Esophagus squamous epithelium (tissue), 5 donors: Measurements from ENCODE around the gene TXLNB. TPM values are rescaled to one million over a fixed set of nuclear protein-coding genes. Genes with fewer than 3 reads are reported as not detected.

Experiments used
- DNase-seq: peaks from one replicate; lab custom pipeline; 2025; lab: John Stamatoyannopoulos, UW
- H3K27ac ChIP-seq, 4 donors: fragments of 200-600 bp; sonication (generic); one replicate each; pipeline ENCODE4 v1.5.1; 2016 to 2019; ENCODE audit warnings: mild to moderate bottlenecking in 1 of 4
- H3K27me3 ChIP-seq, 4 donors: fragments of 200-600 bp; sonication (generic); 1 replicate in 3 of 4; 2 replicates in 1 of 4; pipeline versions ENCODE4 v1.5.1 to v1.6.0; 2017 to 2021; ENCODE audit warnings: antibody characterized with exemption in 1 of 4
- H3K36me3 ChIP-seq, 3 donors: fragments of 200-600 bp; sonication (generic); one replicate each; pipeline ENCODE4 v1.5.1; 2016 to 2019
- H3K4me1 ChIP-seq, 3 donors: fragments of 200-600 bp; sonication (generic); one replicate each; pipeline ENCODE4 v1.5.1; 2017 to 2019
- H3K4me3 ChIP-seq, 4 donors: fragments of 200-600 bp; sonication (generic); 1 replicate in 3 of 4; 2 replicates in 1 of 4; pipeline ENCODE4 v1.5.1; 2016 to 2019; ENCODE audit warnings: mild to moderate bottlenecking in 2 of 4, moderate library complexity in 1 of 4
- H3K9me3 ChIP-seq, 3 donors: fragments of 200-600 bp; sonication (generic); one replicate each; pipeline ENCODE4 v1.5.1; 2016 to 2019
- CTCF ChIP-seq, 6 experiments: fragments of 450-650 bp in 4 of 6; fragments of 200-600 bp in 2 of 6; sonication (generic) in 2 of 6; IDR thresholded peaks; one replicate each; pipeline ENCODE4 v1.5.1; 2016 to 2019; ENCODE audit warnings: antibody characterized with exemption in 6 of 6, mild to moderate bottlenecking in 4 of 6, moderate library complexity in 4 of 6
- POLR2A ChIP-seq, 4 donors: fragments of 450-650 bp; IDR thresholded peaks; one replicate each; pipeline ENCODE4 v1.6.1; 2017; ENCODE audit warnings: antibody characterized with exemption in 4 of 4, mild to moderate bottlenecking in 4 of 4, moderate library complexity in 3 of 4
- WGBS, 2 donors: methylation state at CpG; one replicate each; pipeline ENCODE4 v1.1.5; 2018; 5-methylcytosine and 5-hydroxymethylcytosine counted together
- intact Hi-C: fragments of 100-400 bp; cut with DNase I; formaldehyde crosslinking; loops from one replicate; pipeline ENCODE4 v1.15.0; 2022
- total RNA-seq, 4 donors: library from RNA; depleted of rRNA; stranded (reverse); fragments of >200 nt; gene quantifications; one replicate each; pipeline ENCODE4 v1.1.0, GENCODE V29; 2016
- donor health status: DM: yes; HTN: yes; CAD: no.

Gene TXLNB
- total RNA-seq, 4 donors from 2014 or later: 0.04 to 1.1 (median 0.24) TPM

- no peak overlapping the region for H3K4me3 ChIP-seq
- no peaks in the 10 kb centered on the region for H3K9me3 ChIP-seq
- intact Hi-C loops: no loop called here
- TF ChIP-seq CTCF (IDR thresholded peaks at IDR 0.05): no peak
- no peak for TF ChIP-seq POLR2A (IDR thresholded peaks at IDR 0.05)
- WGBS, 2 donors: 15 to 22% methylated on average over 4 of the region's 4 CpGs
- H3K36me3 ChIP-seq: no peaks in the 10 kb centered on the region
- H3K27me3 ChIP-seq: no peaks in the 10 kb centered on the region
- DNase-seq: no peak
- H3K4me1 ChIP-seq: peaks cover 15 to 54% (median 33%) of the 10 kb centered on the region in 3 donors
- H3K27ac ChIP-seq: peak overlapping the region; percentile 39 to 82 (median 79)
Measured at GRCh38 chr6:139336488-139336887, 44.7 kb upstream of the TXLNB start.

GRCh38 chr6:139335447-139336210 lies 43.8 kb upstream of the TXLNB start:
- Histone ChIP-seq H3K27me3 (no peaks in the 10 kb centered on the region), H3K9me3 (no peaks in the 10 kb centered on the region), H3K4me1 (peaks cover 15 to 54% (median 33%) of the 10 kb centered on the region in 3 donors), H3K4me3 (no peak overlapping the region), H3K36me3 (no peaks in the 10 kb centered on the region), H3K27ac (peak overlapping the region; percentile 76 to 82 (median 82))
- DNase-seq: no peak
- TF ChIP-seq CTCF (IDR thresholded peaks at IDR 0.05): no peak
- no peak for TF ChIP-seq POLR2A (IDR thresholded peaks at IDR 0.05)
- WGBS, 2 donors: 49 to 62% methylated on average over 5 of the region's 5 CpGs
- intact Hi-C loops: no loop called here

- peaks cover 15 to 54% (median 33%) of the 10 kb centered on the region in 3 donors for H3K4me1 ChIP-seq
- no peak for DNase-seq
- H3K9me3 ChIP-seq: no peaks in the 10 kb centered on the region
- no peaks in the 10 kb centered on the region for H3K27me3 ChIP-seq
- no peaks in the 10 kb centered on the region for H3K36me3 ChIP-seq
- TF ChIP-seq CTCF (IDR thresholded peaks at IDR 0.05) (no peak), POLR2A (IDR thresholded peaks at IDR 0.05) (no peak)
- intact Hi-C loops: no loop called here
- 21 to 35% methylated on average over 5 of the region's 5 CpGs for WGBS, 2 donors
- peak overlapping the region; percentile 76 to 82 (median 82) for H3K27ac ChIP-seq
- H3K4me3 ChIP-seq: peak overlapping the region in 1 of 4 donors; percentile 3
Measured at GRCh38 chr6:139334806-139335446, 43.1 kb upstream of the TXLNB start.

GRCh38 chr6:139330826-139331500 lies 39.2 kb upstream of the TXLNB start:
- Histone ChIP-seq H3K36me3 (no peaks in the 10 kb centered on the region), H3K4me3 (no peak overlapping the region), H3K27me3 (no peaks in the 10 kb centered on the region), H3K4me1 (peaks cover 0 to 18% (median 9%) of the 10 kb centered on the region in 3 donors), H3K9me3 (no peaks in the 10 kb centered on the region), H3K27ac (no peak overlapping the region)
- 67 to 70% methylated on average over 3 of the region's 3 CpGs for WGBS, 2 donors
- TF ChIP-seq POLR2A (IDR thresholded peaks at IDR 0.05) (no peak), CTCF (IDR thresholded peaks at IDR 0.05) (no peak)
- intact Hi-C loops: no loop called here
- no peak for DNase-seq
